ENCODE measurements around the gene TENM3. TPM values are rescaled to one million over a fixed set of nuclear protein-coding genes. Genes with fewer than 3 reads are reported as not detected.
"Not testable (repeated sequence)": the region's sequence is repeated elsewhere in the genome, so short reads cannot be mapped to it uniquely, and the experiment has no call there.

Gene TENM3
- polyA plus RNA-seq, 2 donors, result 0.20 to 0.39 TPM

GRCh38 chr4:182236186-182236585, 7.0 kb upstream of the TENM3 start:
- Histone ChIP-seq H3K4me1 (ENCODE audit: control insufficient read depth in 2 of 2, insufficient read depth in 2 of 2, low read length in 1 of 2) (no peaks in the 10 kb centered on the region), H3K27me3 (ENCODE audit: control insufficient read depth in 1 of 2, insufficient read depth in 2 of 2, low read length in 2 of 2) (no peaks in the 10 kb centered on the region), H3K9me3 (ENCODE audit: control insufficient read depth in 2 of 2, insufficient read depth in 1 of 2, low read depth in 1 of 2, low read length in 1 of 2) (no peaks in the 10 kb centered on the region), H3K36me3 (ENCODE audit: control insufficient read depth in 2 of 2, insufficient read depth in 2 of 2, low read length in 1 of 2) (no peaks in the 10 kb centered on the region), H3K27ac (ENCODE audit: low read depth in 2 of 2, low read length in 1 of 2) (no peak overlapping the region), H3K4me3 (ENCODE audit: low read depth in 1 of 2, low read length in 2 of 2) (no peak overlapping the region)
- 74 to 78% methylated on average over 2 of the region's 2 CpGs for WGBS, 2 donors

DNA sequence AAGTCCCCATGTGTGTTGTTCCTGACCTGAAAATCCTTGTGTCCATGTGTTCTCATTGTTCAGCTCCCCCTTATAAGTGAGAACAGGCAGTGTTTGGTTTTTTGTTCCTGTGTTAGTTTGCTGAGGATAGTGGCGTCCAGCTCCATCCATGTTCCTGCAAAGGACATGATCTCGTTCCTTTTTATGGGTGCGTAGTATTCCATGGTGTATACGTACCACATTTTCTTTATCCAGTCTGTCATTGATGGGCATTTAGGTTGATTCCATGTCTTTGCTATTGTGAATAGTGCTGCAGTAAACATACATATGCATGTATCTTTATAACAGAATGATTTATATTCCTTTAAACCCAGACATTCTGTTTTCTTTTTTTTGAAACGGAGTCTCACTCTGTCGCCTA, 6.2 kb upstream of the TENM3 start:
- H3K27ac ChIP-seq (ENCODE audit: low read depth in 2 of 2, low read length in 1 of 2); H3K9me3 ChIP-seq (ENCODE audit: control insufficient read depth in 2 of 2, insufficient read depth in 1 of 2, low read depth in 1 of 2, low read length in 1 of 2); H3K36me3 ChIP-seq (ENCODE audit: control insufficient read depth in 2 of 2, insufficient read depth in 2 of 2, low read length in 1 of 2); H3K27me3 ChIP-seq (ENCODE audit: control insufficient read depth in 1 of 2, insufficient read depth in 2 of 2, low read length in 2 of 2); H3K4me1 ChIP-seq (ENCODE audit: control insufficient read depth in 2 of 2, insufficient read depth in 2 of 2, low read length in 1 of 2); H3K4me3 ChIP-seq (ENCODE audit: low read depth in 1 of 2, low read length in 2 of 2): not testable (repeated sequence)
- WGBS, 2 donors, result 91 to 93% methylated on average over 6 of the region's 6 CpGs

DNA sequence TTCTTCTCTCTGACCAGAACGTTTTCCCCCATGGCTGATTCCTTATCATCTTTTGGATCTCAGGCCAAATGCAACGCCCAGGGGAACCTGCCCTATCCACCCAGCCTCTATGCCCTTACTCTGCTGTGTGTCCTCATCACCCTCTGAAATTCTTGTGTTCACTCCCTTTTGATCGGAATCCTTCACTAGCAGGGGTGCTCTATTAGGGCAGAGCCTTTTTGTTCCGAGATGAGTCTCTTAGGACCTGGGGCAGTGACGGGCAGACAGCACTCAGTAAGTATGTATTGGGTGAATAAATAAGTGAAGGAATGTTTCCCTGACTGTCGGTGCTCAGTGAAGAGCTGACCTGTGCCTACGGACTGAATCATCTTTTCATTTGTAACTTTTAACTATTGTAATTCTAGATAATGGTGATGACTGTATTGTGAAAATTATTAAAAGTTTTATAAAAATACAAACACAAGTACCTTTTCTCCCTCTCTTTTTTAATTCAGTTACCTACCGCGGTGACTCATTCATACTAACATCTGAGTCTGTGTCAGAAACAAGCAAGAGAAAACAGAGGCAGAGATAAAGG, 4.8 kb upstream of the TENM3 start:
- Histone ChIP-seq H3K27me3 (ENCODE audit: control insufficient read depth in 1 of 2, insufficient read depth in 2 of 2, low read length in 2 of 2) (no peaks in the 10 kb centered on the region), H3K27ac (ENCODE audit: low read depth in 2 of 2, low read length in 1 of 2) (no peak overlapping the region), H3K36me3 (ENCODE audit: control insufficient read depth in 2 of 2, insufficient read depth in 2 of 2, low read length in 1 of 2) (no peaks in the 10 kb centered on the region), H3K9me3 (ENCODE audit: control insufficient read depth in 2 of 2, insufficient read depth in 1 of 2, low read depth in 1 of 2, low read length in 1 of 2) (no peaks in the 10 kb centered on the region), H3K4me1 (ENCODE audit: control insufficient read depth in 2 of 2, insufficient read depth in 2 of 2, low read length in 1 of 2) (no peaks in the 10 kb centered on the region), H3K4me3 (ENCODE audit: low read depth in 1 of 2, low read length in 2 of 2) (no peak overlapping the region)
- 61 to 63% methylated on average over 9 of the region's 9 CpGs for WGBS, 2 donors

DNA sequence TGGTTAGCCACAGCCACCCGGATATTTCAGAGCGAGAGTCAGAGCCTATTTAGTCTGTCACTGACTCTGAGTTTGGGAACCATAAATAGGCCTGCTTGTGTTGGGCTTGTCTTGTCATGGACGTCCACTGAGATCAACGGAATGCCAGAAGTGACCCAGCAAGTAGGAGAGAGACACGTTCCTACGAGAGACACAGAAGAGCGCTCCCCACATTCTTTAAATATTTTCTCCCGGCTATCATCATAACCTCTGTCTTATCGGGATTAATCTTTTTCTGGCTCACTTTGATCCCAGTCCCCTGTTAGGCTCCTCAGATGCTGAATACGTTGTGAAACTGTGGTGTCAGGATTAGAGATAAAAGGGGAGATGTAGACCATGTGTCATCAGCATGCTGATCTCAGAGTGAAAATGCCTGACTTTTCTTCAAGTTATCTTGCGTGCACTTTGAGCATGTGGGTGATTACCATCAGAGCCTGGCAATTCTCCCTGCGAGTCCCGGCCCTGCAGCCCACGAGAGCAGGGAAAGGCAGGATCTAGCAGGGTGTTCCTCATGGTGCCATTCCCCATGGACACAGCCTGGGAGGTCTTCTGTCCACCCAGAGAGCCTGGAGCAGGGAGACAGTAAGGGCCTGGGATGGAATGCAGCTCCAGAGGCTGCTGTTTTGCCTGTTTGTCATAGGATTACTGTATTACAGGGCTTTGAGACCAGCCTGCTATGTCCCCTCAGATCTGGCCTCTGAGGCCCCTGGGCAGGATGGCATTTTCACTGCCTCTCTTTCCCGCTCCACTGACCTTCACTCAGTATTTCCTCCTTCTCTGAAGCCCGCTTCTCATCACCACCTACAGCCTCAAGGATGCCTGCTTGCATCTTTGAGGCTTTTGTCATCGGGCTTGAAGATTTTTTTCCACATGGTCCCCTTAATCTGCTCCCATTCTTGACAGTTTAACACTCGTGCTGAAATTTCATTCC, 2.8 kb upstream of the TENM3 start:
- H3K9me3 ChIP-seq (ENCODE audit: control insufficient read depth in 2 of 2, insufficient read depth in 1 of 2, low read depth in 1 of 2, low read length in 1 of 2), result no peaks in the 10 kb centered on the region
- no peaks in the 10 kb centered on the region for H3K27me3 ChIP-seq (ENCODE audit: control insufficient read depth in 1 of 2, insufficient read depth in 2 of 2, low read length in 2 of 2)
- no peak overlapping the region for H3K4me3 ChIP-seq (ENCODE audit: low read depth in 1 of 2, low read length in 2 of 2)
- WGBS, 2 donors, result 47 to 54% methylated on average over 18 of the region's 18 CpGs
- no peaks in the 10 kb centered on the region for H3K36me3 ChIP-seq (ENCODE audit: control insufficient read depth in 2 of 2, insufficient read depth in 2 of 2, low read length in 1 of 2)
- H3K4me1 ChIP-seq (ENCODE audit: control insufficient read depth in 2 of 2, insufficient read depth in 2 of 2, low read length in 1 of 2), result no peaks in the 10 kb centered on the region
- no peak overlapping the region for H3K27ac ChIP-seq (ENCODE audit: low read depth in 2 of 2, low read length in 1 of 2)

GRCh38 chr4:182242260-182242659, 942 bp upstream of the TENM3 start:
- 93 to 95% methylated on average over 4 of the region's 4 CpGs for WGBS, 2 donors
- H3K9me3 ChIP-seq (ENCODE audit: control insufficient read depth in 2 of 2, insufficient read depth in 1 of 2, low read depth in 1 of 2, low read length in 1 of 2); H3K4me3 ChIP-seq (ENCODE audit: low read depth in 1 of 2, low read length in 2 of 2); H3K27ac ChIP-seq (ENCODE audit: low read depth in 2 of 2, low read length in 1 of 2); H3K27me3 ChIP-seq (ENCODE audit: control insufficient read depth in 1 of 2, insufficient read depth in 2 of 2, low read length in 2 of 2); H3K4me1 ChIP-seq (ENCODE audit: control insufficient read depth in 2 of 2, insufficient read depth in 2 of 2, low read length in 1 of 2); H3K36me3 ChIP-seq (ENCODE audit: control insufficient read depth in 2 of 2, insufficient read depth in 2 of 2, low read length in 1 of 2): not testable (repeated sequence)

GRCh38 chr4:182242787-182243186, 415 bp upstream of the TENM3 start:
- H3K36me3 ChIP-seq (ENCODE audit: control insufficient read depth in 2 of 2, insufficient read depth in 2 of 2, low read length in 1 of 2), result no peaks in the 10 kb centered on the region
- H3K4me1 ChIP-seq (ENCODE audit: control insufficient read depth in 2 of 2, insufficient read depth in 2 of 2, low read length in 1 of 2), result no peaks in the 10 kb centered on the region
- no peak overlapping the region for H3K27ac ChIP-seq (ENCODE audit: low read depth in 2 of 2, low read length in 1 of 2)
- no peak overlapping the region for H3K4me3 ChIP-seq (ENCODE audit: low read depth in 1 of 2, low read length in 2 of 2)
- no peaks in the 10 kb centered on the region for H3K9me3 ChIP-seq (ENCODE audit: control insufficient read depth in 2 of 2, insufficient read depth in 1 of 2, low read depth in 1 of 2, low read length in 1 of 2)
- no peaks in the 10 kb centered on the region for H3K27me3 ChIP-seq (ENCODE audit: control insufficient read depth in 1 of 2, insufficient read depth in 2 of 2, low read length in 2 of 2)
- WGBS, 2 donors, result 89 to 90% methylated on average over 6 of the region's 6 CpGs

- H3K27me3 ChIP-seq (ENCODE audit: control insufficient read depth in 1 of 2, insufficient read depth in 2 of 2, low read length in 2 of 2), result no peaks in the 10 kb centered on the region
- H3K9me3 ChIP-seq (ENCODE audit: control insufficient read depth in 2 of 2, insufficient read depth in 1 of 2, low read depth in 1 of 2, low read length in 1 of 2), result no peaks in the 10 kb centered on the region
- 61 to 68% methylated on average over 2 of the region's 2 CpGs for WGBS, 2 donors
- no peak overlapping the region for H3K27ac ChIP-seq (ENCODE audit: low read depth in 2 of 2, low read length in 1 of 2)
- H3K36me3 ChIP-seq (ENCODE audit: control insufficient read depth in 2 of 2, insufficient read depth in 2 of 2, low read length in 1 of 2), result no peaks in the 10 kb centered on the region
- H3K4me3 ChIP-seq (ENCODE audit: low read depth in 1 of 2, low read length in 2 of 2), result no peak overlapping the region
- no peaks in the 10 kb centered on the region for H3K4me1 ChIP-seq (ENCODE audit: control insufficient read depth in 2 of 2, insufficient read depth in 2 of 2, low read length in 1 of 2)
These were observed 1.8 kb downstream of the TENM3 start for GRCh38 chr4:182245041-182245440.

DNA sequence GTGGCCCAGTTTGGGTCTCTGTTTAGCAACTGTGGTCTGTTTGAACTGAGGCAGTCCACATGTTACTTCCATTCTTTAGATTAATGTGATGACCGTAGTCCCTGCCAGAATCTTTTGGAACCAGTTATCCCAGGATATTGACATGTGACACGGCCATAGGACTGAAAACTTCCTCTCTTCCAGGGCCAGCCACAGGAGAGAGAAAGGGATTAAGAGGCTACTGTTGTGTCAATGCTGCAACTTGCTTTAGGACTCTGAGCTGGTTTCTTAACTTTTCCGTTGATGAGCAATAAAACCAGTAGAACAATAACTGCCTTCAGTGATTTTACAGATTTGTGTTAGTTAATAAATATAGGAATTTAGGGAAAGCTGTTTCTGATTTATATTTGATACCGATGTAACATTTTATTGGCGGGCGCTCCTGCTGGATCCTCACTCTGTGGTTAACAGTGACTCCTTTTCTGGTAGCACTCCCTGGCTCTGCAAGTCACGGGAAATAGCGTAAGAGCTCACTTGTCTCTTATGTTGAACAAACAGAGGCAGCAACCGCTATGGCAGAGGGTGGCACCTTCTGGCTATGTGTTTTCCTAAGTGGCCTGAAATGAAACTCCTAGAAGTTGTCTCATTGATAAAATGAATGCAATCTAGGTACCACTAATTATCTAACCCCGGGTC, 2.5 kb downstream of the TENM3 start:
- WGBS, 2 donors, result 39 to 43% methylated on average over 10 of the region's 10 CpGs
- H3K4me3 ChIP-seq (ENCODE audit: low read depth in 1 of 2, low read length in 2 of 2), result no peak overlapping the region
- no peaks in the 10 kb centered on the region for H3K36me3 ChIP-seq (ENCODE audit: control insufficient read depth in 2 of 2, insufficient read depth in 2 of 2, low read length in 1 of 2)
- H3K4me1 ChIP-seq (ENCODE audit: control insufficient read depth in 2 of 2, insufficient read depth in 2 of 2, low read length in 1 of 2), result no peaks in the 10 kb centered on the region
- no peak overlapping the region for H3K27ac ChIP-seq (ENCODE audit: low read depth in 2 of 2, low read length in 1 of 2)
- no peaks in the 10 kb centered on the region for H3K27me3 ChIP-seq (ENCODE audit: control insufficient read depth in 1 of 2, insufficient read depth in 2 of 2, low read length in 2 of 2)
- no peaks in the 10 kb centered on the region for H3K9me3 ChIP-seq (ENCODE audit: control insufficient read depth in 2 of 2, insufficient read depth in 1 of 2, low read depth in 1 of 2, low read length in 1 of 2)

DNA sequence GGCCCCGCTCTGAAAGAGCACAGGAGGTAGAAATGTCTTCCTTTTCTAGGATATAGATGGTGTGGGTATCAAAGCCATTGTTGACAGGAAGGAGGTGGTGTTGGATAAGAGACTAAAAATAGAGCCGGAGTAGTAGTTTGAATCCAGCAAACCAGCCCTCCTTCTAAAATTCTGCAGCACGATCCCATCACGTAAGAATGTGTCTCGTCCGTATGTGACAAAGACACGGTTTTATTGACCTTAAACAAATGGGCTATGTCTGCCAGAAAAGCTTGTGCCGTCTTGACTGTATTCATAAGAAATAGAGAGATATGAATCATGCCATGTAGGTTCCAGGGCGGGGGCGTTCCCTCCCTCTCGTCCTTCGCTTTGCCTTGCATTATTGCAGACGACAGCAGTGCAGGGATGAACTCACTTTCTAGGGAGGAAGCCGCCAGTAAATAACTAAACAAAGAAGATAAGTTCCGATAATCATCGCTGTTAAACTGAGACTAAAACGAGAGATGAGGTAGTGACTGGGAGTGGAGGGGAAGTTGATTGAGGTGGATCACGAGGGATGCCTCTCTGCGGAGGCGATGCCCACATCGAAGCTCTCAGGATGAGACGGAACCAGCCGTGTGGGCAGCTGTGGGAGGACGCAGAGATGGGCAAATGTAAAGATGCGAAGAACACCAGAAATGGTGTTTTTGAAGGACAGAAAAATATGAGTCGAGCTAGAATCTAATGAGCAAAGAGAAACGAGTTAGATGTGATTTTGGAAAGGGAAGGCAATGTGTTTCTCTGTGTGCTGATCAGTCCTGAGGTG, 3.4 kb downstream of the TENM3 start:
- Histone ChIP-seq H3K9me3 (ENCODE audit: control insufficient read depth in 2 of 2, insufficient read depth in 1 of 2, low read depth in 1 of 2, low read length in 1 of 2) (no peaks in the 10 kb centered on the region), H3K4me1 (ENCODE audit: control insufficient read depth in 2 of 2, insufficient read depth in 2 of 2, low read length in 1 of 2) (no peaks in the 10 kb centered on the region), H3K36me3 (ENCODE audit: control insufficient read depth in 2 of 2, insufficient read depth in 2 of 2, low read length in 1 of 2) (no peaks in the 10 kb centered on the region), H3K27me3 (ENCODE audit: control insufficient read depth in 1 of 2, insufficient read depth in 2 of 2, low read length in 2 of 2) (no peaks in the 10 kb centered on the region), H3K4me3 (ENCODE audit: low read depth in 1 of 2, low read length in 2 of 2) (no peak overlapping the region), H3K27ac (ENCODE audit: low read depth in 2 of 2, low read length in 1 of 2) (no peak overlapping the region)
- WGBS, 2 donors, result 40 to 58% methylated on average over 27 of the region's 27 CpGs
